ENCODE measurements around the gene PCBD1.
A peak's percentile ranks its signal among the peaks of the same experiment; 100 is the strongest.

PCBD1 gene

GRCh38 chr10:70901276-70901878 lies 13.0 kb upstream of the PCBD1 start:
- DNase-seq = no peak

DNA sequence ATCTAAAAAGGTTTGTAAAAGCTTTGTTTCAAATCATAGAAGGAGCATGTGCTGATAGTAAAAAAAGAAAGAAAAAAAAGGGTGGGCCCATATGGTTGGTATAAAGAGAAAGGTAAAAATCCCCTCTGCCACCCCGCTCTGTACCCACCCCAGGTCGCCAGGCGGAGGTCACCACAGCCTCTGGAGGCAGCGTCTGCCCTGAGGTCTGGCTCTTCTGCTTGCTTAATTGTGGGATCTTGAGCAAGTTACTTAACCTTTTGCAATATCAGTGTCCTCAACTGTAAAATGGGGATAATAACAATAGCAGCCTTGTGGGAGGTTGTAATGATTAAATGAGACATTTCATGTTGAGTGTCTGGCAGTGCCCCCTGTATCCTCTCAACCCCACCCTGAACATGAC lies 10.7 kb upstream of the PCBD1 start:
- no peak for DNase-seq

DNA sequence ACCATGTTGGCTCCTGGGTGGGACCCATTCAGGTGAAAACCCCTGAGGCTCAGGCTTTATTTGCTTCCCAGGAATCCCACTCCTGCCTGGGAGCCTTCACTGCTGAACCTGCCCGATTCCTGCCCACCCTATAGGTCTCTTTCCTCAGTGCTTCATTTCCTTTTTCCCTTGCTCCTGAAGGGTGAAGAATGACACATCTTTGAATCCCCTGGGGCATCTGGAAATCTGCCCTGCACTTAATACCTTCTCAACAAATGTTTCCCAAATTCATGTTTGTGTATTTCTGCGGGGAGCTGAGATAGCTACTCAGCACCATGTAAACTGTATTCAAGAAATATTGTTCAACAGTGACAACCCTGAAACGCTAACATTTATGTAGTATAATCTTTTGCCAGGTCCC lies 10.3 kb upstream of the PCBD1 start:
- no peak for DNase-seq

- no peak for DNase-seq
These were observed 8.2 kb upstream of the PCBD1 start for GRCh38 chr10:70896551-70896950.

DNA sequence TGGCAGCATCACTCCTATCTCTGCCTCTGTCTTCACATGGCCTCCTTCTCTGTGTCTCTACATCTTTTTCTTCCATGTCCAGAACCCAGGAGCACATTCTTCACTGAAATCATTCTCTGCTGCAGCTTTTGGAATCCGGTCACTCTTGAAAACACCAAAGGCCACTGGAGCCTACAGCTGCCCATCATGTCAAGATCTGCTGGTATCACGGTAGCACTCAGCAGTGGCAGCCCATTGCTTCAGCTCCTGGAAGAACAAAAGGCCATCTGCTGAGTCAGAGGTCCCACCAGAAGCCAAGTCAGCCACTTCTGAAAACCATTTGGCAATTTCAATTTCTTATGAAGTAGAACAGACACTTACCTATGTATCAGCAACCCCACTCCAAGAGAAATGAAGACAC lies 6.1 kb upstream of the PCBD1 start:
- DNase-seq = no peak

DNA sequence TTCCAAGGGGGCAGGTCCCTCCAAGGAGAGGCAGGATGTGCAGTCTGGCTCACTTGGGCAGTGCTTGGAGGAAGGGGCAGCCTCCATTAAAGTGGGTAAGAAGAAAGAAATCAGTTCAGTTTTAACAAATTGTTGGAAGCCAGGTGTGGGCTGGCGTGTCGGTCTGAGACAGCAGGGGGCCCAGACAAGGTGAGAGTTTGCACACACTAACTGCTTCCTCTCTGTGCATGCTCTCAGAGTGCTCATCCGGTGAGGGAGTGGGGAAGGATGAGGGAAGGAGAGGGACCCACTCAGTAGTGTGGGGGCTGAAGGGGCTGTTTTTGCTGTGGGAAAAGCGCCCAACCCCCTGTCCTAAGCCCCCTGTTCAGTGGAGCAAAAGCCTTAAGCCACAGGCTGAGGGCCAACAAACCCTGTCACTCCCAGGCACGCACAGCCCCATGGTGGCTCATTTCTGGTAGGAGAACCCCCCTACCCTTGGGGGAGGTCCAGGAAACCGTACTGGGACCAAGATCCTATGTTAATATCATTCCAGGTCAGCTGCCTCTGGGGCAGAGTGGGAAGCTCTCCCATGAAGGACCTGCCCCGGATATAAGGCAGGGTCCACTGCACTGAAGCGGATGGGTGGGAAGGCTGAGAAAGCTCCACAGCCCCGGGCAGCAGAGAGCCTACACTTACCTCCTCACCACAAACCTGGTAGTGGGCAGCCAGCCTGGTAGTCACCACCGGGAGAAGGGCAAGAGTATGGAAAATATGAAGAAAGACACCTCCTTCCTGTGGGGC lies 5.1 kb upstream of the PCBD1 start:
- DNase-seq = no peak

- no peak for DNase-seq
These were observed 4.3 kb upstream of the PCBD1 start for GRCh38 chr10:70892631-70893030.

DNA sequence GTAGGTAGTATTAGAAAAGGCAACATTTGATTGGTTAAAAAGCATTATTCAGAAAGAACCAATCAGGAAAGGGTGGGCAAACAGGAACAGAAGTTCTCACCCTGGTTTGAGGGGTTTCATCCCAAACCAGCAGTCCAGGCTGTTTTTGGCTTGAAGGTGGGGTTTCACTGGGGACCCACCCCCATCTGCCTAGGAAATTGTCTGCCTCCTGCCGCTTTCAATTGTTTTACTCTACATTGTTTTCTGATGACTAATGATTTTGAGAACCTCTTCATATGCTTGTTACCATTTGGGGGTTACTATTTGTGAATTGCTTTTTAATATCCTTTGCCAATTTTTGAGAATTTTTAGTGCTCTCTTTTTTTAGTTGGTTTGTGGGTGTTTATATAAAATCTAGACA lies 3.3 kb upstream of the PCBD1 start:
- no peak for DNase-seq

DNA sequence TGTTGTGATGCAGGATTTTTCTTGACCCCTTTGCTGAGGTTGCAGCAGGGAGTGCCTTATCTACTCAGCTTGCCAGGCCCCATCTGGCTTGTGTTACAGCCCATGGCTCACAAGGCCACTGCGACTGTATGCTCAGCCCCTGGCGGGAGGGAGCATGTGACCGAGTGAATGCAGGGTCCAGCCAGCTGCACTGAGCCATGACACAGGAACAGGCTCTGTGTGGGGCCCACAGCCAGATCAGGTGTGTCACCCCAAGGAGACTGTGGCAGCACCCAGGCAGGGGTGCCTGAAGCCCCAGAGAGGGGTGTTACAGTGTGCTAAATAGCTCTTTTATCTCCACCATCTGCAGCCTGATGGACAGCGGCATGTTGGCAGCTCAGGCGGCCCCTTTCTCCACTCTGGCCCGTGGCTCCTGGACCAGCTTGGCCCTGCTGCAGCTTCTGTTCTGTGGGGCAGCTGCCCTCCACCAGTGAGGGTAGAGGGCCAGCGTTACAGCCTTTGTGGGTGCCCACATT lies 2.6 kb upstream of the PCBD1 start:
- no peak for DNase-seq

- no peak for DNase-seq
These were observed 926 bp upstream of the PCBD1 start for GRCh38 chr10:70889291-70889690.

- no peak for DNase-seq
These were observed 1.3 kb downstream of the PCBD1 start for GRCh38 chr10:70886921-70887665.

DNA sequence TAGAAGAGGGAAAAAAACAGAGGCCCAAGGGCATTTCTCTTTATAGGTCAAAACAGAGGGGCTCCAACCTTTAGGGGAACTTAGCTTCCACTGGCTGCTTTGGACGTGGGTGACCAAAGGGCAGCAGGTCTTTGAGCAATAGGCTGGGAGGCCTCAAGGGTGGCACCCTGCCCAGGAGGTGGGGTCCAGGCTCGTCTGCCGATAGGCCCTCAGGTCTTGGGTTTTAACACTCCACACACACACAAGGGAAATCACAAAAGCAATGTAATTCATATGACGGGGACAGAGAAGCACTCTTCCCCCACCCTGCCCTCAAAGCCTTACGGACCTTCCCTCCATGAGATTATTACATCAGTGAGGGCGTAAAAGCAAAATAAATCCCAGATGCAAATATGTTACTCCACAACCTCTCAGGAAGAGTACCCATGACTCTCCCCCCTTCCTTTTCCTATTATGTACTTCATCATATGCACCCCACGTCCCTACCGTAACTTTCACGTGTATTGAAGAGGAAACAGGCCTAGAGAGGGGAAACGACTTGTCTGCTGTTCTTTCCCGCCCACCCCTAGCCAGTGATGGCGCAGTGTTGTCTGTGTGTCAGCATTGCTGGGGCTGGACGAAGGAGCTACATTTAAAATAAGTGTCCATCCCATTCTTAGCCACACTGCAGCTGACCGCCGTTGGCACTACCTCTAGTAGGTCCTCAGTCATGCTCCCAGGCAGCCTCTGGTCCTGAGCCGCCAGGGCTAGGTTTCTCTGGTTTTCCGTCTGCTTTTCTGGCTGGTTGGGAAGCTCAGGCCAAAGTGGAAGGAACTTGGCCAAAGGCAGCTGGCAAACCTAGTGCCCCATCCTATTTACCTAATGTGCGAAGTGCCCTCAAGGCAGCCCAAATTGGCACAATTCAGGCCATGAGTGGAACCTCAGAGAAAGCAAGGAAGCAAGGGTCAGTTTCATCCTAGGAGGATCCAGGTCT lies 2.1 kb downstream of the PCBD1 start:
- DNase-seq = no peak

- DNase-seq = no peak
These were observed 2.9 kb downstream of the PCBD1 start for GRCh38 chr10:70885481-70885880.

DNA sequence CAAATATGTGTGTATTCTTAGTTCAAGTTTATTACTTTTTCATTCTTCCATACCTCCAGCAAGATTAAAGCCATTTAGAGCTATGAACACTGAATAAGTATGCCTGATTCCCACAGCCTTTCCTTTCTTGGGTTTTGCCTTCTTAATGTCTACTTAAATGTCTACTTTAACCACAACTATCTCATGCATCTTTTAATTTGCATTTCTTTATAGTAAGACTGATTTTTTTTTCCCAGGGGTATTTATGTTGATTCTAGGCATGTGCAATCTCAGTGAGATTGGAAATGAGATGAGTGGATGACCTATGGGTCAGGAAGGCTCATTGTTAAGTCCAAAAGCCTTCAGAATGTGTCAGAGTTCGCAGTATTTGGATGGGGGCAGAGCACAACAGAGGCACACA lies 3.6 kb downstream of the PCBD1 start:
- DNase-seq = no peak

DNA sequence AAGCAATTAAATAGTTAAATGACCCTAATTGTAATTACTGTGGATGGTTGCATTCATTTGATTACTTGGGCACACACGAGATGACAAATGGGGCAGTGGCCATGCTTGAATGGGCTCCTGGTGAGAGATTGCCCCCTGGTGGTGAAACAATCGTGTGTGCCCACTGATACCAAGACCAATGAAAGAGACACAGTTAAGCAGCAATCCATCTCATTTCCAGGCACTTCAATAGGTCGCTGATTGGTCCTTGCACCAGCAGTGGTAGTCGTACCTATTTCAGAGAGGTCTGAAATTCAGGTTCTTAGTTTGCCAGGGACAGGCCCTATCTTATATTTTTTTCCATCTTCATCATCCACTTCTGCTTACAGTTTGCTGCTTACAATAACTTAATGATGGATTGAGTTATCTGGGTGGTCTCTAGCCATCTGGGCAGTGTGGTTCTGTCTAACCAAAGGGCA lies 8.3 kb downstream of the PCBD1 start:
- DNase-seq = peak; percentile 75 to 81

GRCh38 chr10:70879207-70879606 lies 9.2 kb downstream of the PCBD1 start:
- peak in 1 of 2 donors; percentile 15 for DNase-seq

- DNase-seq = no peak
These were observed 14.3 kb downstream of the PCBD1 start for GRCh38 chr10:70874061-70874460.

- no peak for DNase-seq
These were observed 16.1 kb downstream of the PCBD1 start for GRCh38 chr10:70872291-70872690.

DNA sequence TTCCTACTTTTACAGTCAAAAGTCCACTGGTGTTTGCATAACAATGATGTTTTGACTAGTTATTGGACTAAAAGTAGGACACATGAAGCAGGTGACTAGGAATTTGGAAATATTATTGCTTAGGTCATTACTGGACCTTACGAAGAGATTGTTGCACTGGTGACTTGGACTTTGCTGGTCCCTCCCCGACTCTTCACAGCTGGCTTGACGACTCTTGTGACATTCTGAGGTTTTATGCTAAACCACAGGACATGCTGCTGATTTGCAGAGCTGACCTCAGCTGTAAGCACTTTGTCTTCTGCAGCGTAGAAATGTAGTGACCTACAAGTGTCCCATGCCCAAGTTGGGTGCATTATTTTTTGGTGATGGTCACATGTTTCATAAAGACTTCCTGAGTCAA lies 21.9 kb downstream of the PCBD1 start:
- DNase-seq = no peak

DNA sequence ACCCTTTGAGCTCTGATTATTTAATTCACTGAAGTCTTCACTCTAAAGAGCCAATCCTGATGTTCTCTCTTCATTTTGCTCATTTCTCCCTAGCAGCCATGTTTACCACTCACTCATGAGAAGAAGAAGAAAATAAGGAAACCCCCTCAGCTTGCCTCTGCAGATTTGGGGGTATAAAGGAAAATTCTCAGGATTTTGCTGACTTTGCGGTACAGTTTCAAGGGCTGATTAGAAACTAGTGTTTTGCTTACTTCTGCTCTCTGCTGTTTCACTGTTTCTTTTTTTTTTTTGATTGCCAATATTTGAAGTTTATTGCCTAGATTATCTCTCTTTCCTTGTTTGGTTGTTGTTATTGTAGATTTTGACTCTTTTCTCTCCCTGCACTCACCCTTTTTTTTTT lies 23.4 kb downstream of the PCBD1 start:
- DNase-seq = no peak

DNA sequence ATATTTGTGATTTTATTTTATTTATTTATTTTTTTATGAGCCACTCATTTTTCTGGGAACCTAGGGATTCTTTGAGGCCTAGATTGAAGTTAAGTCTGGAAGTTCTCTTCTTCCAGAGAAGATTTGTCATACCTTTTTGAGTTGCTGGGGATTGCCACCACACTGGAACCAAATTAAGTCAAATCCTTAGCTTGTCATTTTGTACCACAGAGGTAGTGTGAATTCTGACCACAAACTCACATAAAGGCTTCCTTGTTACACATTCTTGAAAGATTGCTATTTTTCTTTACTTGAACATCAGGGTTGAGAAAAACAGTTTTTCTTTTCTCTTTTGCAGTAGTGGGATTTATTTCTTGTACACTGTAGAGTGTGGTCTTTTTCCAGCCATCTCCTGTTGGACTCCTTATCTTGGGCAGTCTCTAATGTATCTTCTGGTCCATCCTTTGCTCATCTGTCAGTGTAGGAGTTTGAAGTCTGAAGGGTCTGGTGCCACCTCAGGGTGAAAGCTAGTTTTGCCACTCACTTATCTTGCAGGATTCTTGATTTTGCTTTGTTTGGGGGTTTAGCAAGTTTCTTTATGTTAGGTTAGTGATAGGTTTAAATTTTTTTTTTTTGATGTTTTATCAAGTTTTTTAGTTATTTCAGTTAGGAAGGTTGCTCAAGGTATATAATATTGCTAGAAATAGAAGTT lies 24.8 kb downstream of the PCBD1 start:
- DNase-seq = no peak
